ENCODE measurements around the gene DROSHA.

DNA sequence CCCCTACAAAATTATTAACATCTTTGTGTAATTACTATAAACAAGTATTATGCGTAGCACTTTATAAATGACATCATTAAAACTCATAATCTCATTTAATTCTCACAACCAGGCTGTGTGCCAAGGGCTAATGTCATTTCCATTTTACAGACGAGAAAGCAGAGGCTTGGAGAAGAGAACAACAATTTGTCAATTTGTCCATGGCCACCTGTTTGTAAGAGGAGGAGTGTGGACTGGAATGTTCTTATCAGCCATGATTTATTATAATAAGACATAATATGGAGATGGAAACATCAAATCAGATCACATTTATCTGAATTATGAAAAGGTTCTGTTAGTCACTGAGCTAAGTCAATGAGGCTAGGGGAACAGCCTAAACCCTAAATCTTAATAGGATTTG lies 97.0 kb downstream of the DROSHA start:
- TF ChIP-seq TAF1 (IDR thresholded peaks at IDR 0.05; ENCODE audit: low read depth, low read length) (no peak), POLR2A (IDR thresholded peaks at IDR 0.05; ENCODE audit: low read depth, low read length) (no peak), POLR2AphosphoS5 (IDR thresholded peaks at IDR 0.05; ENCODE audit: low read depth, low read length) (no peak), POU2F2 (IDR thresholded peaks at IDR 0.05; ENCODE audit: low read depth, low read length) (no peak), SPI1 (IDR thresholded peaks at IDR 0.05; ENCODE audit: low read depth, low read length) (no peak)

Data from GM12891 (cell line).